ENCODE results near the gene UBR1.
"Not testable (repeated sequence)": the region's sequence is repeated elsewhere in the genome, so short reads cannot be mapped to it uniquely, and the experiment has no call there.

Gene UBR1

GRCh38 chr15:43056696-43057095, 49.1 kb downstream of the UBR1 start:
- DNase-seq (ENCODE audit: low read depth in 2 of 2): no peak

DNA sequence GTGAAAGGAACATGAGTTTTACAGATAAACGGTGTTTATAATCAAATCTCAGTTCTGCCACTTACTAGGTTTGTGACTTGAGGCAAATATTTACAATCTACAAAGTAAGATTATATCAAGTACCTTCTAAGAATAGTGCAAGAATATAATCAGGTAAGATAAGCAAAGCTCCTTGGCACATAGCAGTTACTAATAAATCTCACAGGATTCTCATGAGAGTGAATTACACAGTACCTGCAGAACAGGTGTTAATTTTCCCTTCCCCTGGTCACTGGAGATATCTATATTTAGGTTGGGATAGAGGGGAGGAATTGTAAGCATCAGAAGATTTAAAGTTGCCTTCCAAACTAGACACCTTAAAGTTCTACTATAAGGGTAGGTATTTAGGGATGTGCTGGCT, 53.0 kb downstream of the UBR1 start:
- DNase-seq (ENCODE audit: low read depth in 2 of 2): no peak

DNA sequence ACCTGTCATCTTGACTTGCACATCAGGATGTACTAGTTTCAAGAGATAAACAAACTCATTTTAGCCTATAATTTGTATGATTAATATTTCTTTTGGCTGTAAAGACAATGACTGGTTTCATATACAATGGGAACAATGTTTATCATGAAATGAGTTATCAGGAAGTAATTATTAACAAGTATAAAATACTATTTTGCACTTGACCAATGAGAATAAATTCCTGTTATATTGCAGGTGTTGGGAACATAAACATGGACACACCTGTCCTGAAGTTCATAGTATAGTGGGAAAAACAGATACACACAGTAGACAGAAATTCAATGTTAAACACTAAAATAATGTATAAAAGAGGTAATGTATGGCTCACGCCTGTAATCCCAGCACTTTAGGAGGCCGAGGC, 56.9 kb downstream of the UBR1 start:
- no peak for DNase-seq (ENCODE audit: low read depth in 2 of 2)

- DNase-seq (ENCODE audit: low read depth in 2 of 2): no peak
Measured at GRCh38 chr15:43046484-43046883, 59.4 kb downstream of the UBR1 start.

GRCh38 chr15:43042885-43043284, 63.0 kb downstream of the UBR1 start:
- no peak for DNase-seq (ENCODE audit: low read depth in 2 of 2)

GRCh38 chr15:43041085-43041484, 64.8 kb downstream of the UBR1 start:
- not testable (repeated sequence) for DNase-seq (ENCODE audit: low read depth in 2 of 2)

- not testable (repeated sequence) for DNase-seq (ENCODE audit: low read depth in 2 of 2)
Measured at GRCh38 chr15:43035240-43035639, 70.6 kb downstream of the UBR1 start.

- no peak for DNase-seq (ENCODE audit: low read depth in 2 of 2)
Measured at GRCh38 chr15:43029476-43029875, 76.4 kb downstream of the UBR1 start.

- no peak for DNase-seq (ENCODE audit: low read depth in 2 of 2)
Measured at GRCh38 chr15:43025150-43025549, 80.7 kb downstream of the UBR1 start.

GRCh38 chr15:43014671-43015070, 91.2 kb downstream of the UBR1 start:
- not testable (repeated sequence) for DNase-seq (ENCODE audit: low read depth in 2 of 2)

- DNase-seq (ENCODE audit: low read depth in 2 of 2): no peak
Measured at GRCh38 chr15:43009206-43009605, 96.6 kb downstream of the UBR1 start.

- no peak for DNase-seq (ENCODE audit: low read depth in 2 of 2)
Measured at GRCh38 chr15:43008150-43008549, 97.7 kb downstream of the UBR1 start.

DNA sequence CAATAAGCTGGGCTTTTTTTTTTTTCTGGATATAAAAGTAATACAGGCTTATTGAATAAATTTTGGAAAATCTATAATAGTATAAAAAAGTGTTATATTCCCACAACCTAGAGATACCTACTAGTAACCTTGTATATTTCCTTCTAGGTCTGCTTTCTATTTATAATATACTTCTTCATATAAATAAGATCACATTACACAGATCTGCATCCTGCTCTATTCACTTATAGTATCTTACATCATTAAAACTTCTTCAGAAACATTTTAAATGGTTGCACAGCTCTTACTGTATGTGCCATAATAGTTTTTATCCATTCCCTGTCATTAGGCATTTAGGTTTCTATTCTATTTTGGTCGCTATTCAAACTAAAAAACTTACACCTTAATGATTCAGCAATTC, 98.3 kb downstream of the UBR1 start:
- no peak for DNase-seq (ENCODE audit: low read depth in 2 of 2)

GRCh38 chr15:43006991-43007390, 98.8 kb downstream of the UBR1 start:
- DNase-seq (ENCODE audit: low read depth in 2 of 2): no peak

GRCh38 chr15:43004886-43005595, 100.8 kb downstream of the UBR1 start:
- not testable (repeated sequence) for DNase-seq (ENCODE audit: low read depth in 2 of 2)

GRCh38 chr15:42999201-42999779, 106.5 kb downstream of the UBR1 start:
- no peak for DNase-seq (ENCODE audit: low read depth in 2 of 2)

GRCh38 chr15:42996871-42997270, 109.0 kb downstream of the UBR1 start:
- DNase-seq (ENCODE audit: low read depth in 2 of 2): no peak

- no peak for DNase-seq (ENCODE audit: low read depth in 2 of 2)
Measured at GRCh38 chr15:42994546-42994945, 111.3 kb downstream of the UBR1 start.

- no peak for DNase-seq (ENCODE audit: low read depth in 2 of 2)
Measured at GRCh38 chr15:42992626-42993025, 113.2 kb downstream of the UBR1 start.

- DNase-seq (ENCODE audit: low read depth in 2 of 2): no peak
Measured at GRCh38 chr15:42986693-42987342, 119.0 kb downstream of the UBR1 start.

GRCh38 chr15:42984493-42985034, 121.3 kb downstream of the UBR1 start:
- DNase-seq (ENCODE audit: low read depth in 2 of 2): no peak

GRCh38 chr15:42979113-42979512, 126.7 kb downstream of the UBR1 start:
- not testable (repeated sequence) for DNase-seq (ENCODE audit: low read depth in 2 of 2)
